ENCODE measurements around the gene KHDC4. TPM values are rescaled to one million over a fixed set of nuclear protein-coding genes. Genes with fewer than 3 reads are reported as not detected.

Gene KHDC4
- total and polyA plus RNA-seq, 2 of the 13 experiments (the other 11 are each of a cell fraction or from before 2014, with no cell fraction given): 33.5 to 92.0 TPM

GRCh38 chr1:155910621-155911121 lies 23.5 kb downstream of the KHDC4 start (continued):
- TF ChIP-seq CTCF (CRISPR knock-in tag; IDR thresholded peaks at IDR 0.05) (peak; percentile 39), E2F5 (CRISPR knock-in tag; conservative IDR thresholded peaks at IDR 0.05) (no peak), KAT7 (CRISPR knock-in tag; IDR thresholded peaks at IDR 0.05; ENCODE audit: borderline replicate concordance) (0 out of 2 replicates have a peak, but pooled peaks have one; percentile 16), THAP11 (CRISPR knock-in tag; IDR thresholded peaks at IDR 0.05) (peak; percentile 33; the same call in 1 of the 2 replicates), HINFP (CRISPR knock-in tag; IDR thresholded peaks at IDR 0.05; ENCODE audit: low read depth) (0 out of 2 replicates have a peak, but pooled peaks have one; percentile 10), HMGXB4 (CRISPR knock-in tag; IDR thresholded peaks at IDR 0.05; ENCODE audit: borderline replicate concordance in 1 of 2, low read depth in 1 of 2) (peak in 1 of 2 experiments; percentile 58; a peak in 1 of 4 replicates), MAZ (IDR thresholded peaks at IDR 0.05; ENCODE audit: borderline replicate concordance, low read depth, low read length) (no peak), MAZ (CRISPR knock-in tag; IDR thresholded peaks at IDR 0.05; ENCODE audit: low read depth) (0 out of 2 replicates have a peak, but pooled peaks have one; percentile 5), CBX1 (IDR thresholded peaks at IDR 0.05; ENCODE audit: low read depth) (no peak), ZFP82 (CRISPR knock-in tag; IDR thresholded peaks at IDR 0.05; ENCODE audit: borderline replicate concordance) (0 out of 2 replicates have a peak, but pooled peaks have one; percentile 2), AKAP8 (CRISPR knock-in tag; IDR thresholded peaks at IDR 0.05) (0 out of 2 replicates have a peak, but pooled peaks have one; percentile 7), ZBTB34 (CRISPR knock-in tag; IDR thresholded peaks at IDR 0.05) (no peak), ZNF530 (CRISPR knock-in tag; IDR thresholded peaks at IDR 0.05; ENCODE audit: low read depth) (no peak), ADNP (CRISPR knock-in tag; IDR thresholded peaks at IDR 0.05) (no peak), SAP130 (CRISPR knock-in tag; IDR thresholded peaks at IDR 0.05; ENCODE audit: low read depth) (peak; percentile 30; the same call in 1 of the 2 replicates), ZMYM4 (CRISPR knock-in tag; IDR thresholded peaks at IDR 0.05) (no peak), FOXO1 (CRISPR knock-in tag; IDR thresholded peaks at IDR 0.05) (no peak), HDAC1 (CRISPR knock-in tag; IDR thresholded peaks at IDR 0.05) (0 out of 2 replicates have a peak, but pooled peaks have one; percentile 41), ZNF652 (CRISPR knock-in tag; IDR thresholded peaks at IDR 0.05; ENCODE audit: borderline replicate concordance, low read depth) (no peak), ZFX (CRISPR knock-in tag; IDR thresholded peaks at IDR 0.05; ENCODE audit: low read depth) (peak; percentile 50; the same call in 1 of the 2 replicates), MAFK (conservative IDR thresholded peaks at IDR 0.05 in 1 of 2, IDR thresholded peaks at IDR 0.05 in 1 of 2; ENCODE audit: low read length in 2 of 2) (no peak), MED1 (CRISPR knock-in tag; IDR thresholded peaks at IDR 0.05) (0 out of 2 replicates have a peak, but pooled peaks have one; percentile 3), ZFP37 (CRISPR knock-in tag; IDR thresholded peaks at IDR 0.05; ENCODE audit: borderline replicate concordance) (no peak)
